Omental fat pad (tissue), 4 donors: ENCODE results near the gene ATP13A1. TPM values are rescaled to one million over a fixed set of nuclear protein-coding genes. Genes with fewer than 3 reads are reported as not detected.

ENCODE experiments used
- ATAC-seq: fragments of 150-250 bp; one replicate; pipeline ENCODE4 v1.9.1; 2016; ENCODE audit warnings: mild to moderate bottlenecking, moderate library complexity; ENCODE audit not compliant: low FRiP score
- DNase-seq: peaks from one replicate; pipeline ENCODE4 v3.0.0-alpha.2; 2019; ENCODE audit warnings: low spot score
- total RNA-seq, 4 donors: library from RNA; depleted of rRNA; stranded (reverse); fragments of >200 nt; gene quantifications; one replicate each; pipeline ENCODE4 v1.1.0, GENCODE V29; 2016
- TF ChIP-seq, protein P1 (sequence below), 3 donors: fragments of 450-650 bp; IDR thresholded peaks; one replicate each; pipeline ENCODE4 v1.5.1; 2016 to 2017; ENCODE audit warnings: antibody characterized with exemption in 3 of 3, mild to moderate bottlenecking in 3 of 3, moderate library complexity in 2 of 3

ATP13A1 gene
- total RNA-seq, 4 donors from 2014 or later, result 100 to 255 (median 143) TPM

GRCh38 chr19:19642506-19643157, 20.8 kb downstream of the ATP13A1 start:
- no peak for DNase-seq
- ATAC-seq, result no peak
- TF ChIP-seq, protein P1, sequence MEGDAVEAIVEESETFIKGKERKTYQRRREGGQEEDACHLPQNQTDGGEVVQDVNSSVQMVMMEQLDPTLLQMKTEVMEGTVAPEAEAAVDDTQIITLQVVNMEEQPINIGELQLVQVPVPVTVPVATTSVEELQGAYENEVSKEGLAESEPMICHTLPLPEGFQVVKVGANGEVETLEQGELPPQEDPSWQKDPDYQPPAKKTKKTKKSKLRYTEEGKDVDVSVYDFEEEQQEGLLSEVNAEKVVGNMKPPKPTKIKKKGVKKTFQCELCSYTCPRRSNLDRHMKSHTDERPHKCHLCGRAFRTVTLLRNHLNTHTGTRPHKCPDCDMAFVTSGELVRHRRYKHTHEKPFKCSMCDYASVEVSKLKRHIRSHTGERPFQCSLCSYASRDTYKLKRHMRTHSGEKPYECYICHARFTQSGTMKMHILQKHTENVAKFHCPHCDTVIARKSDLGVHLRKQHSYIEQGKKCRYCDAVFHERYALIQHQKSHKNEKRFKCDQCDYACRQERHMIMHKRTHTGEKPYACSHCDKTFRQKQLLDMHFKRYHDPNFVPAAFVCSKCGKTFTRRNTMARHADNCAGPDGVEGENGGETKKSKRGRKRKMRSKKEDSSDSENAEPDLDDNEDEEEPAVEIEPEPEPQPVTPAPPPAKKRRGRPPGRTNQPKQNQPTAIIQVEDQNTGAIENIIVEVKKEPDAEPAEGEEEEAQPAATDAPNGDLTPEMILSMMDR (IDR thresholded peaks at IDR 0.05), result no peak

GRCh38 chr19:19637523-19638251, 25.8 kb downstream of the ATP13A1 start:
- TF ChIP-seq, protein P1 (IDR thresholded peaks at IDR 0.05), result no peak
- ATAC-seq, result no peak
- DNase-seq, result no peak

DNA sequence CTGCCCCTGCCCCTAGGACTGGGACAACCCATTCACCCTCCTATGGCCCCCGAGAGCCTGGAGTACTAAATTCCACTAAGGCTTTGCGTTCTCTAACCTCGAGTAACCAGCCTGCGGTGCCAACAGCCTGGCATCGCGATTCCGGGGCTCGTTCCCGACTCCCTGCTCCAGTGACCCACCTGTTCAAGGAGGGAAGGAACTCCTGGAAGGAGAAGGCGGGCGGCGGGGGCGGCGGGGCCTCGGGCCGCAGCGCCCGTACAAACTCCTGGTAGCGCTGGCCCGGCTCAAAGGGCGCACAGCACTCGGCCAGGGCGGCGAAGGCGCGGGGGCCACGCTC, 26.3 kb downstream of the ATP13A1 start:
- ATAC-seq (no peak), DNase-seq (no peak)
- TF ChIP-seq, protein P1 (IDR thresholded peaks at IDR 0.05), result no peak

GRCh38 chr19:19636573-19637185, 26.8 kb downstream of the ATP13A1 start:
- ATAC-seq, result no peak
- DNase-seq, result no peak

DNA sequence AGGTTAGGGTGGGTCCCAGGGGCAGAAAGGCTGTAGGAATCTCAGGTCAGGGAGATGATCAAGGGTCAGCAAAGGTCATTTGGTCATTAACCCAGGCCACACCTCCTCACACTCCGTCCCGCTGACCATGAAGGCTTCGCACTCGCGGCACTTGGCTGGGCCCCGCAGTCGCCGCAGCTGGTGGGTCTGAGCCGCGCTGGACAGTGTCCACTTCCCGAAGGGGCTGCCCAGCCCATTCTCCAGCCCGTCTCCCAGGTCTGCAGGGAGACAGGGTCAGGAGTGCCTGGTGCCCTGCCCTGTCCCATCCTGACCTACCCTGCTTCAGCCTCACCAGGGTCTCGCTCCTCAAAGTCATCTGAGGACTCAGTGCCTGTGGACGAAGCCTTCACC, 28.2 kb downstream of the ATP13A1 start:
- DNase-seq (no peak), ATAC-seq (no peak)
- TF ChIP-seq, protein P1 (IDR thresholded peaks at IDR 0.05), result no peak

More at GRCh38 chr19:19636573-19637185, 26.8 kb downstream of the ATP13A1 start:
- TF ChIP-seq, protein P1 (IDR thresholded peaks at IDR 0.05), result no peak

- TF ChIP-seq, protein P1 (IDR thresholded peaks at IDR 0.05), result no peak
- DNase-seq (no peak), ATAC-seq (no peak)
Measured at GRCh38 chr19:19634516-19635312, 28.8 kb downstream of the ATP13A1 start.
